GM23338 (cell line): ENCODE results near the gene TAPBPL. TPM values are rescaled to one million over a fixed set of nuclear protein-coding genes. Genes with fewer than 3 reads are reported as not detected.

ENCODE experiments used
- ATAC-seq: fragments of 200-7000 bp; cut with Tn5 transposase; 3 replicates; pipeline ENCODE4 v1.9.1; 2020
- DNase-seq: peaks from one replicate; pipeline ENCODE4 v3.0.0-alpha.2; 2015; ENCODE audit warnings: low spot score
- H2AFZ ChIP-seq: fragments of 200-600 bp; sonication (generic); 2 replicates; pipeline ENCODE4 v1.8.0; 2016; ENCODE audit warnings: antibody characterized with exemption, mild to moderate bottlenecking, moderate library complexity
- H3F3A ChIP-seq: fragments of 200-600 bp; sonication (generic); replicated peaks from 2 replicates; pipeline ENCODE4 v1.8.0; 2017; ENCODE audit warnings: antibody characterized with exemption, mixed run types, low read depth
- H3K27ac ChIP-seq: fragments of 200-600 bp; sonication (generic); 2 replicates; pipeline ENCODE4 v1.6.1; 2016; ENCODE audit warnings: low read depth
- H3K27me3 ChIP-seq: fragments of 200-600 bp; sonication (generic); 2 replicates; pipeline ENCODE4 v1.8.0; 2016; ENCODE audit warnings: mild to moderate bottlenecking, mixed run types, moderate library complexity; ENCODE audit not compliant: insufficient read depth
- H3K36me3 ChIP-seq: fragments of 200-600 bp; sonication (generic); 2 replicates; pipeline ENCODE4 v1.8.0; 2016; ENCODE audit warnings: mild to moderate bottlenecking; ENCODE audit not compliant: insufficient read depth
- H3K4me1 ChIP-seq: fragments of 200-600 bp; sonication (generic); 2 replicates; pipeline ENCODE4 v1.8.0; 2016; ENCODE audit warnings: mild to moderate bottlenecking, moderate library complexity; ENCODE audit not compliant: insufficient read depth
- H3K4me2 ChIP-seq: fragments of 200-600 bp; sonication (generic); 2 replicates; pipeline ENCODE4 v1.7.1; 2017; ENCODE audit warnings: mixed run types
- H3K4me3 ChIP-seq: fragments of 200-600 bp; sonication (generic); 2 replicates; pipeline ENCODE4 v1.6.1; 2016; ENCODE audit warnings: mixed run types
- H3K79me2 ChIP-seq: fragments of 200-600 bp; sonication (generic); replicated peaks from 2 replicates; pipeline ENCODE4 v1.8.0; 2017; ENCODE audit warnings: mild to moderate bottlenecking; ENCODE audit not compliant: insufficient read depth
- H3K9me2 ChIP-seq: fragments of 200-600 bp; sonication (generic); 2 replicates; pipeline ENCODE4 v1.8.0; 2017; ENCODE audit not compliant: insufficient read depth
- H4K20me1 ChIP-seq: fragments of 200-600 bp; sonication (generic); replicated peaks from 2 replicates; pipeline ENCODE4 v1.8.0; 2017; ENCODE audit warnings: mild to moderate bottlenecking; ENCODE audit not compliant: insufficient read depth
- H3K27ac Mint-ChIP-seq: 2 replicates; pipeline ENCODE4 v1.8.0; 2020; ENCODE audit warnings: inconsistent platforms, mild to moderate bottlenecking, moderate library complexity, mixed read lengths
- H3K27me3 Mint-ChIP-seq: 3 replicates; pipeline ENCODE4 v1.8.0; 2022; ENCODE audit warnings: low read depth, mild to moderate bottlenecking, moderate library complexity, mixed read lengths, inconsistent platforms; ENCODE audit not compliant: insufficient read depth, poor library complexity
- H3K36me3 Mint-ChIP-seq: 3 replicates; pipeline ENCODE4 v1.8.0; 2021; ENCODE audit warnings: low read depth, mild to moderate bottlenecking, inconsistent platforms, moderate library complexity, mixed read lengths
- H3K4me1 Mint-ChIP-seq: 3 replicates; pipeline ENCODE4 v1.8.0; 2020; ENCODE audit warnings: mild to moderate bottlenecking, inconsistent platforms, mixed read lengths
- H3K4me3 Mint-ChIP-seq: 3 replicates; pipeline ENCODE4 v1.8.0; 2021; ENCODE audit warnings: moderate library complexity, mild to moderate bottlenecking, inconsistent platforms, mixed read lengths
- H3K9me3 Mint-ChIP-seq: 3 replicates; pipeline ENCODE4 v1.8.0; 2020; ENCODE audit warnings: moderate library complexity, mild to moderate bottlenecking, inconsistent platforms, mixed read lengths
- CREB1 ChIP-seq: fragments of 250-450 bp; sonication (Bioruptor Pico); IDR thresholded peaks from 2 replicates; pipeline ENCODE4 v1.5.0; 2020; ENCODE audit warnings: low read depth, mild to moderate bottlenecking, moderate library complexity
- EZH2phosphoT487 ChIP-seq: fragments of 200-600 bp; sonication (generic); IDR thresholded peaks from one replicate; pipeline ENCODE4 v1.8.1; 2018; ENCODE audit warnings: antibody characterized with exemption; ENCODE audit not compliant: unreplicated experiment
- JUNB ChIP-seq: IDR thresholded peaks from one replicate; pipeline ENCODE4 v1.6.1; 2016; ENCODE audit warnings: antibody characterized with exemption; ENCODE audit not compliant: unreplicated experiment
- NANOG ChIP-seq: IDR thresholded peaks from 2 replicates; pipeline ENCODE4 v1.6.1; 2016; ENCODE audit warnings: antibody characterized with exemption, borderline replicate concordance
- REST ChIP-seq: IDR thresholded peaks from one replicate; pipeline ENCODE4 v1.6.1; 2018; ENCODE audit warnings: antibody characterized with exemption; ENCODE audit not compliant: unreplicated experiment
- ZNF331 ChIP-seq: fragments of 250-450 bp; sonication (Bioruptor Pico); IDR thresholded peaks from 2 replicates; pipeline ENCODE4 v1.5.0; 2020; ENCODE audit warnings: low read depth, mild to moderate bottlenecking, moderate library complexity
- polyA plus RNA-seq: library from polyadenylated mRNA; unstranded; fragments of >200 nt; fragmentation: Nextera tagmentation; extraction: Ambion mirVana; gene quantifications from 2 replicates; pipeline ENCODE4 v1.2.1, GENCODE V29; 2016
- total RNA-seq: library from RNA; depleted of rRNA; stranded (reverse); fragments of >200 nt; shearing (Covaris generic); gene quantifications from 2 replicates; pipeline ENCODE4 v1.2.3, GENCODE V29; 2014
- TF ChIP-seq, protein P1 (sequence below), 2 experiments: fragments of 200-600 bp in 1 of 2; sonication (generic) in 1 of 2; conservative IDR thresholded peaks; 2 replicates each; pipeline versions ENCODE4 v1.5.1 to v1.6.1; 2016 to 2017; ENCODE audit warnings: antibody characterized with exemption in 2 of 2, low read depth in 2 of 2, mild to moderate bottlenecking in 2 of 2, moderate library complexity in 1 of 2
- TF ChIP-seq, protein P2 (sequence below): fragments of 250-450 bp; sonication (Bioruptor Pico); IDR thresholded peaks from 2 replicates; pipeline ENCODE4 v1.5.0; 2020; ENCODE audit warnings: mild to moderate bottlenecking, moderate library complexity

TAPBPL gene
- total and polyA plus RNA-seq, 2 experiments from 2014 or later = 0.59 to 0.65 TPM

DNA sequence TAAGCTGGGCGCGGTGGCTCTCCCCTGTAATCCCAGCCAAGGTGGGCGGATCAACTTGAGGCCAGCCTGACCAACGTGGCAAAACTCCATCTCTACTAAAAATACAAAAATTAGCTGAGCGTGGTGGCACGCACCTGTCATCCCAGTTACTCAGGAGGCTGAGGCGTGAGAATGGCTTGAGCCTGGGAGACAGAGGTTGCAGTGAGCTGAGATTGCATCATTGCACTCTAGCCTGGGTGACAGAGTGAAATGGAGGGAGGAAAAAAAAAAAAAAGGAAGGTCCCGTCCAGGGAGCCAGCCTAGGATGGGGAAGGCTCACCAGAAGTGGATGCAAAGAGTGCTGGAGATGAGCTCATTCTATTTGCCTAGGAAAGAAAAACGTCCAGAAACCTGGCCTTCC lies 9.0 kb upstream of the TAPBPL start (continued):
- no peak for TF ChIP-seq REST

DNA sequence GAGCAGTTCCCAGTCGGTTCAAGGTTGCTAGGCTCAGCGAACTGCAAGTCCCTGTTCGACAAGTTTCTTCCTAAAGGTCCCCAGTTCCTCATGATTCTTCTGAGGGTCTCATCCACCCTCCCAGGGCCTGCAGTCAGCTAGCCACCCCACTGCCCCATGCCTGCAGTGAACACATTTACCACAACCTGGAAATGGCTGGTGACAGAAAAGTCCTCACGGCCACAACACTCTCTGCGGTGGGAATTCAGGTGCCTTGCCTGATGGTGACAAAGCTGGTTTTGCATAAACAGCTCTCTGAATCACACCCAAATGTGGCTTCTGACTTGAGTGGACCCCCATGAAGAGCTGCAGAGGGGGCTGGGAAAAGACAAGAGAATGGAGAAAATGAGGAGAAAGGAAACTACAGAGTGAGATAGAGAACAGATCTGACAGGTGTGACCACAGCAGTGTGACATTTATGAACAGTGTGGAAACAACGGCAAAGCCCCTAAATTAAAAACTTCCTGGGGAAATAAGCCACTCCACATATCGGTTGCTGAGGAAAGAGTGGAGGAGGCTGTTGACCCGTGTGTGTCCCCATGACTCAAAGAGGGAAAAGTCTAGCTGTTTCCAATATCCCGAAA lies 8.4 kb upstream of the TAPBPL start:
- Histone ChIP-seq H3K27ac (no peak overlapping the region), H3K79me2 (no peaks in the 10 kb centered on the region), H3F3A (no peaks in the 10 kb centered on the region), H3K4me1 (no peaks in the 10 kb centered on the region), H3K27me3 (no peaks in the 10 kb centered on the region), H4K20me1 (no peaks in the 10 kb centered on the region), H3K4me2 (no peak overlapping the region), H3K4me3 (no peak overlapping the region), H2AFZ (no peak overlapping the region), H3K9me2 (no peaks in the 10 kb centered on the region), H3K36me3 (no peaks in the 10 kb centered on the region)
- no peak overlapping the region for H3K4me3 Mint-ChIP-seq
- peaks cover 24% of the 10 kb centered on the region for H3K4me1 Mint-ChIP-seq
- DNase-seq = no peak
- ATAC-seq = no peak
- no peaks in the 10 kb centered on the region for H3K9me3 Mint-ChIP-seq
- no peaks in the 10 kb centered on the region for H3K36me3 Mint-ChIP-seq
- TF ChIP-seq, protein P1, sequence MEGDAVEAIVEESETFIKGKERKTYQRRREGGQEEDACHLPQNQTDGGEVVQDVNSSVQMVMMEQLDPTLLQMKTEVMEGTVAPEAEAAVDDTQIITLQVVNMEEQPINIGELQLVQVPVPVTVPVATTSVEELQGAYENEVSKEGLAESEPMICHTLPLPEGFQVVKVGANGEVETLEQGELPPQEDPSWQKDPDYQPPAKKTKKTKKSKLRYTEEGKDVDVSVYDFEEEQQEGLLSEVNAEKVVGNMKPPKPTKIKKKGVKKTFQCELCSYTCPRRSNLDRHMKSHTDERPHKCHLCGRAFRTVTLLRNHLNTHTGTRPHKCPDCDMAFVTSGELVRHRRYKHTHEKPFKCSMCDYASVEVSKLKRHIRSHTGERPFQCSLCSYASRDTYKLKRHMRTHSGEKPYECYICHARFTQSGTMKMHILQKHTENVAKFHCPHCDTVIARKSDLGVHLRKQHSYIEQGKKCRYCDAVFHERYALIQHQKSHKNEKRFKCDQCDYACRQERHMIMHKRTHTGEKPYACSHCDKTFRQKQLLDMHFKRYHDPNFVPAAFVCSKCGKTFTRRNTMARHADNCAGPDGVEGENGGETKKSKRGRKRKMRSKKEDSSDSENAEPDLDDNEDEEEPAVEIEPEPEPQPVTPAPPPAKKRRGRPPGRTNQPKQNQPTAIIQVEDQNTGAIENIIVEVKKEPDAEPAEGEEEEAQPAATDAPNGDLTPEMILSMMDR (conservative IDR thresholded peaks at IDR 0.05; ENCODE audit: low read depth in 2 of 2) = no peak
- TF ChIP-seq JUNB (no peak), REST (no peak), EZH2phosphoT487 (no peak), CREB1 (CRISPR knock-in tag) (no peak), NANOG (no peak), ZNF331 (CRISPR knock-in tag) (no peak)
- TF ChIP-seq, protein P2, sequence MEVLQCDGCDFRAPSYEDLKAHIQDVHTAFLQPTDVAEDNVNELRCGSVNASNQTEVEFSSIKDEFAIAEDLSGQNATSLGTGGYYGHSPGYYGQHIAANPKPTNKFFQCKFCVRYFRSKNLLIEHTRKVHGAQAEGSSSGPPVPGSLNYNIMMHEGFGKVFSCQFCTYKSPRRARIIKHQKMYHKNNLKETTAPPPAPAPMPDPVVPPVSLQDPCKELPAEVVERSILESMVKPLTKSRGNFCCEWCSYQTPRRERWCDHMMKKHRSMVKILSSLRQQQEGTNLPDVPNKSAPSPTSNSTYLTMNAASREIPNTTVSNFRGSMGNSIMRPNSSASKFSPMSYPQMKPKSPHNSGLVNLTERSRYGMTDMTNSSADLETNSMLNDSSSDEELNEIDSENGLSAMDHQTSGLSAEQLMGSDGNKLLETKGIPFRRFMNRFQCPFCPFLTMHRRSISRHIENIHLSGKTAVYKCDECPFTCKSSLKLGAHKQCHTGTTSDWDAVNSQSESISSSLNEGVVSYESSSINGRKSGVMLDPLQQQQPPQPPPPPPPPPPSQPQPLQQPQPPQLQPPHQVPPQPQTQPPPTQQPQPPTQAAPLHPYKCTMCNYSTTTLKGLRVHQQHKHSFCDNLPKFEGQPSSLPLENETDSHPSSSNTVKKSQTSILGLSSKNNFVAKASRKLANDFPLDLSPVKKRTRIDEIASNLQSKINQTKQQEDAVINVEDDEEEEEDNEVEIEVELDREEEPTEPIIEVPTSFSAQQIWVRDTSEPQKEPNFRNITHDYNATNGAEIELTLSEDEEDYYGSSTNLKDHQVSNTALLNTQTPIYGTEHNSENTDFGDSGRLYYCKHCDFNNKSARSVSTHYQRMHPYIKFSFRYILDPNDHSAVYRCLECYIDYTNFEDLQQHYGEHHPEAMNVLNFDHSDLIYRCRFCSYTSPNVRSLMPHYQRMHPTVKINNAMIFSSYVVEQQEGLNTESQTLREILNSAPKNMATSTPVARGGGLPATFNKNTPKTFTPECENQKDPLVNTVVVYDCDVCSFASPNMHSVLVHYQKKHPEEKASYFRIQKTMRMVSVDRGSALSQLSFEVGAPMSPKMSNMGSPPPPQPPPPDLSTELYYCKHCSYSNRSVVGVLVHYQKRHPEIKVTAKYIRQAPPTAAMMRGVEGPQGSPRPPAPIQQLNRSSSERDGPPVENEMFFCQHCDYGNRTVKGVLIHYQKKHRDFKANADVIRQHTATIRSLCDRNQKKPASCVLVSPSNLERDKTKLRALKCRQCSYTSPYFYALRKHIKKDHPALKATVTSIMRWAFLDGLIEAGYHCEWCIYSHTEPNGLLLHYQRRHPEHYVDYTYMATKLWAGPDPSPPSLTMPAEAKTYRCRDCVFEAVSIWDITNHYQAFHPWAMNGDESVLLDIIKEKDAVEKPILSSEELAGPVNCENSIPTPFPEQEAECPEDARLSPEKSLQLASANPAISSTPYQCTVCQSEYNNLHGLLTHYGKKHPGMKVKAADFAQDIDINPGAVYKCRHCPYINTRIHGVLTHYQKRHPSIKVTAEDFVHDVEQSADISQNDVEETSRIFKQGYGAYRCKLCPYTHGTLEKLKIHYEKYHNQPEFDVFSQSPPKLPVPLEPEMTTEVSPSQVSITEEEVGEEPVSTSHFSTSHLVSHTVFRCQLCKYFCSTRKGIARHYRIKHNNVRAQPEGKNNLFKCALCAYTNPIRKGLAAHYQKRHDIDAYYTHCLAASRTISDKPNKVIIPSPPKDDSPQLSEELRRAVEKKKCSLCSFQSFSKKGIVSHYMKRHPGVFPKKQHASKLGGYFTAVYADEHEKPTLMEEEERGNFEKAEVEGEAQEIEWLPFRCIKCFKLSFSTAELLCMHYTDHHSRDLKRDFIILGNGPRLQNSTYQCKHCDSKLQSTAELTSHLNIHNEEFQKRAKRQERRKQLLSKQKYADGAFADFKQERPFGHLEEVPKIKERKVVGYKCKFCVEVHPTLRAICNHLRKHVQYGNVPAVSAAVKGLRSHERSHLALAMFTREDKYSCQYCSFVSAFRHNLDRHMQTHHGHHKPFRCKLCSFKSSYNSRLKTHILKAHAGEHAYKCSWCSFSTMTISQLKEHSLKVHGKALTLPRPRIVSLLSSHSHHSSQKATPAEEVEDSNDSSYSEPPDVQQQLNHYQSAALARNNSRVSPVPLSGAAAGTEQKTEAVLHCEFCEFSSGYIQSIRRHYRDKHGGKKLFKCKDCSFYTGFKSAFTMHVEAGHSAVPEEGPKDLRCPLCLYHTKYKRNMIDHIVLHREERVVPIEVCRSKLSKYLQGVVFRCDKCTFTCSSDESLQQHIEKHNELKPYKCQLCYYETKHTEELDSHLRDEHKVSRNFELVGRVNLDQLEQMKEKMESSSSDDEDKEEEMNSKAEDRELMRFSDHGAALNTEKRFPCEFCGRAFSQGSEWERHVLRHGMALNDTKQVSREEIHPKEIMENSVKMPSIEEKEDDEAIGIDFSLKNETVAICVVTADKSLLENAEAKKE = no peak
- H3K27me3 Mint-ChIP-seq = peaks cover 16% of the 10 kb centered on the region
- peak overlapping the region; percentile 72; the same call in 1 of the 2 replicates for H3K27ac Mint-ChIP-seq
